Psoas muscle (tissue), 8 donors: Measurements from ENCODE around the gene SRP19. TPM values are rescaled to one million over a fixed set of nuclear protein-coding genes. Genes with fewer than 3 reads are reported as not detected.

Experiments
- ATAC-seq, 4 donors: fragments of 200-7000 bp; cut with Tn5 transposase; one replicate each; pipeline ENCODE4 v1.9.1; 2020; ENCODE audit warnings: moderate library complexity in 3 of 4, mild to moderate bottlenecking in 2 of 4
- DNase-seq, 2 donors: peaks; one replicate each; pipeline ENCODE4 v3.0.0-alpha.2; 2020
- H3K27ac ChIP-seq: fragments of 200-600 bp; one replicate; pipeline ENCODE4 v1.8.0; 2022
- H3K27me3 ChIP-seq, 3 donors: fragments of 200-600 bp in 1 of 3; one replicate each; pipeline versions ENCODE4 v1.6.1 to v1.8.0; 2013 to 2022; ENCODE audit warnings: low read length in 2 of 3, mild to moderate bottlenecking in 2 of 3, moderate library complexity in 1 of 3; ENCODE audit not compliant: insufficient read depth in 3 of 3
- H3K36me3 ChIP-seq, 2 donors: fragments of 200-600 bp in 1 of 2; one replicate each; pipeline versions ENCODE4 v1.6.1 to v1.8.0; 2013 to 2022; ENCODE audit warnings: low read depth in 1 of 2, mild to moderate bottlenecking in 1 of 2, moderate library complexity in 1 of 2; ENCODE audit not compliant: insufficient read depth in 1 of 2
- H3K4me1 ChIP-seq: fragments of 200-600 bp; one replicate; pipeline ENCODE4 v1.8.0; 2022
- H3K4me3 ChIP-seq: fragments of 200-600 bp; one replicate; pipeline ENCODE4 v1.8.0; 2022; ENCODE audit warnings: mild to moderate bottlenecking
- H3K9me3 ChIP-seq: fragments of 200-600 bp; one replicate; pipeline ENCODE4 v1.8.0; 2022
- WGBS, 3 donors: extraction: QIAGEN DNeasy Blood & Tissue Kit; methylation state at CpG; one replicate each; pipeline versions ENCODE4 v1.1.6 to v1.1.7; 2013; 5-methylcytosine and 5-hydroxymethylcytosine counted together
- intact Hi-C, 2 donors: fragments of 100-400 bp; cut with DNase I; formaldehyde crosslinking; loops; one replicate each; pipeline versions ENCODE4 v1.11.0 to v1.14.2; 2022
- polyA plus RNA-seq, 3 donors: library from polyadenylated mRNA; stranded (reverse); fragments of 200-250 nt; gene quantifications; one replicate each; pipeline ENCODE4 v1.2.3, GENCODE V29; 2013
- total RNA-seq, 4 donors: library from RNA; stranded (reverse); fragmentation: NEBNext Ultra II Directional in 2 of 4; extraction: Animal tissue kit (Norgen Biotek cat#: 25700) in 2 of 4; gene quantifications; one replicate each; pipeline versions ENCODE4 v1.2.1 to v1.2.4, GENCODE V29; 2021 to 2023
- TF ChIP-seq, protein P1 (sequence below): fragments of 200-600 bp; IDR thresholded peaks from one replicate; pipeline ENCODE4 v1.8.0; 2022; ENCODE audit warnings: antibody characterized with exemption
- donor health status: healthy with polysubstance abuse.
- donor health status: DM: no; HTN: no; CAD: no; lungs with moderate emphysema.
- donor health status: Bipolar disorder and iron deficiency.
- donor health status: healthy.
- donor health status: DM: yes; HTN: yes; CAD: no.
- donor health status: DM: no; HTN: no; CAD: no.
- donor health status: DM: no; HTN: no; CAD: no.
- donor health status: DM: yes; HTN: yes; CAD: no.

SRP19 gene
- total and polyA plus RNA-seq, 7 donors = 32.9 to 98.1 (median 44.5) TPM

DNA sequence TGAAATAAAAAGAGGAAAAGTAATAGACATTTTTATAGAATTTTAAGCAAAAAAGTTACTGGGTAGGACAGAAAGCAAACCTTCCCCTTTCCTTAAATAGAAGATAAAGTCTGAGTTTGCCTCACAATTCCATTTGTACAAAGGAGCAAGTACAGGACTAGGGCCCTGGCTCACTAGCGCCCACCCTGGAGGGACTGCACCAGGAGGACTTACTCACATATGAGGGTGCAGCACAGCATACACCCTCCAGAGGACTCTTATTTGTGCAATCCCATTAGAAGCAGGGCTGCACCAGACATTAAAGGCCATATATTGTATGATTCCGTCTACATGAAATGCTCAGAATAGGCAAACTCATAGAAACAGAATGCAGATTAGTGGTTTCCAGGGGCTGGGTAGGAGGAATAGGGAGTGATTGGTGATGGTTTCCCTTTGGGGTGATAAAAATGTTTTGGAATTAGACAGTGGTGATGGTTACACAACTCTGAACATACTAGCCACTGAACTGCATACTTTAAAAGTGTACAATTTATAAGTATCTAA lies 56.4 kb downstream of the SRP19 start:
- 92 to 98% (median 98%) methylated on average over 2 of the region's 2 CpGs for WGBS, 3 donors
- ATAC-seq (no peak), DNase-seq (no peak)
- Histone ChIP-seq H3K27me3 (no peaks in the 10 kb centered on the region), H3K4me3 (no peak overlapping the region), H3K4me1 (peaks cover 61% of the 10 kb centered on the region), H3K9me3 (no peaks in the 10 kb centered on the region), H3K36me3 (peaks cover 9 to 50% of the 10 kb centered on the region in 2 donors), H3K27ac (no peak overlapping the region)
- intact Hi-C loops = loop anchor here in 1 of 2 donors (5.0 kb wide), 1 partner anchor 55 kb away; the partner anchor contains the start of gene SRP19
- TF ChIP-seq, protein P1, sequence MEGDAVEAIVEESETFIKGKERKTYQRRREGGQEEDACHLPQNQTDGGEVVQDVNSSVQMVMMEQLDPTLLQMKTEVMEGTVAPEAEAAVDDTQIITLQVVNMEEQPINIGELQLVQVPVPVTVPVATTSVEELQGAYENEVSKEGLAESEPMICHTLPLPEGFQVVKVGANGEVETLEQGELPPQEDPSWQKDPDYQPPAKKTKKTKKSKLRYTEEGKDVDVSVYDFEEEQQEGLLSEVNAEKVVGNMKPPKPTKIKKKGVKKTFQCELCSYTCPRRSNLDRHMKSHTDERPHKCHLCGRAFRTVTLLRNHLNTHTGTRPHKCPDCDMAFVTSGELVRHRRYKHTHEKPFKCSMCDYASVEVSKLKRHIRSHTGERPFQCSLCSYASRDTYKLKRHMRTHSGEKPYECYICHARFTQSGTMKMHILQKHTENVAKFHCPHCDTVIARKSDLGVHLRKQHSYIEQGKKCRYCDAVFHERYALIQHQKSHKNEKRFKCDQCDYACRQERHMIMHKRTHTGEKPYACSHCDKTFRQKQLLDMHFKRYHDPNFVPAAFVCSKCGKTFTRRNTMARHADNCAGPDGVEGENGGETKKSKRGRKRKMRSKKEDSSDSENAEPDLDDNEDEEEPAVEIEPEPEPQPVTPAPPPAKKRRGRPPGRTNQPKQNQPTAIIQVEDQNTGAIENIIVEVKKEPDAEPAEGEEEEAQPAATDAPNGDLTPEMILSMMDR = no peak

DNA sequence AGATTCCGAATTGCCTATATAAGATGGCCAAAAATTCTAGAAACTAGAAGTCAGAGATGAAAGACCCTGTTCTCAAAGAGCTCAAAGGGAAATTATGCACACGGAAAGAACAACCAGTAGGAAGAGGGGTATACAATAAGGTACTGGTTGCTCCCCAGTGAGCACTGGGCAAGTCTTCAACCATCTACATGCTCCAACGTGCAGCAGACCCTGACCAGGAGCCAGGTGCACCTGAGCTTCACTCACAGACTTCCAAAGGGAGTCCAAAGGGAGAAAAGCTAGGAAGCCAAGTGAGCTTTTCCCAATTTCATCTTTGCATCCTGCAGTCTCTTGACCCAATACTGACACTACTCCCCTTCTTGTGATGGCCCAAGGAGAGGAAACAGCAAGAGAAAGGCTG lies 57.0 kb downstream of the SRP19 start:
- Histone ChIP-seq H3K27ac (no peak overlapping the region), H3K27me3 (no peaks in the 10 kb centered on the region), H3K36me3 (peaks cover 9 to 50% of the 10 kb centered on the region in 2 donors), H3K9me3 (no peaks in the 10 kb centered on the region), H3K4me3 (no peak overlapping the region), H3K4me1 (peaks cover 64% of the 10 kb centered on the region)
- TF ChIP-seq, protein P1 = no peak
- 71 to 79% (median 74%) methylated on average over 3 of the region's 3 CpGs for WGBS, 3 donors
- DNase-seq = no peak
- no peak for ATAC-seq
- intact Hi-C loops = loop anchor here in 1 of 2 donors (5.0 kb wide), 1 partner anchor 56 kb away; the partner anchor contains the start of gene SRP19

DNA sequence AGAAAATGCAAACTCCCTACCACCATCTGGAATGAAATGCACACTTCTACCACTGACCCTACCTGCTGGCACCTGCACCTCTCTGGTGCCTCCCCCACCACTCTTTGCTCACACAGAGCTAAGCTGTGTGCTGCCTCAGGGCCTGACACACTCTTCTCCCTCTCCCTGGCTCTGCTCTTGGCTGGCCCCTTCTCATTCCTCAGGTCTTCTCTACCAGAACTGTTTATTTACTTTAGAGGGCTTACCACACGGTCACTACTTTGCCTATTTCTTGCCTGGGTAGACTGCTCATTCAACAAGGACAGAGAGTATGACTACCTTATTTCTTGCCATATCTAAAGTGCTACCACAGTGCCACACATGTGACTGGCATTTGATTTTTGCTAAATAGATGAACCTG lies 57.6 kb downstream of the SRP19 start:
- peaks cover 61% of the 10 kb centered on the region for H3K4me1 ChIP-seq

More for the DNA sequence above, 57.6 kb downstream of the SRP19 start:
- H3K27ac ChIP-seq = no peak overlapping the region
- H3K4me3 ChIP-seq = no peak overlapping the region
- DNase-seq (no peak), ATAC-seq (no peak)
- intact Hi-C loops = loop anchor here in 1 of 2 donors (5.0 kb wide), 1 partner anchor 56 kb away; the partner anchor contains the start of gene SRP19
- no peaks in the 10 kb centered on the region for H3K27me3 ChIP-seq
- 64 to 84% (median 77%) methylated on average over 1 of the region's 1 CpG for WGBS, 3 donors
- peaks cover 9 to 50% of the 10 kb centered on the region in 2 donors for H3K36me3 ChIP-seq
- TF ChIP-seq, protein P1 = no peak
- H3K9me3 ChIP-seq = no peaks in the 10 kb centered on the region

Other genes with a start within 250 kb of the SRP19 start
- gene APC, start 123.4 kb upstream of the SRP19 start, total RNA-seq = 10 to 100 TPM; 23.8 to 37.0 (median 29.6) TPM
- gene APC, start 123.4 kb upstream of the SRP19 start, polyA plus RNA-seq = 10 to 100 TPM in 1 of 3 donors, 1 to 10 TPM in 2; 5.2 to 28.6 (median 6.7) TPM
- gene REEP5, start 60.9 kb downstream of the SRP19 start, total RNA-seq = 10 to 100 TPM; 66.1 to 83.6 (median 80.2) TPM
- 10 to 100 TPM; 35.5 to 76.7 (median 46.7) TPM for gene REEP5, start 60.9 kb downstream of the SRP19 start, polyA plus RNA-seq
- 10 to 100 TPM; 20.2 to 41.7 (median 29.9) TPM for gene DCP2, start 115.5 kb downstream of the SRP19 start, total RNA-seq
- 1 to 10 TPM; 4.0 to 8.7 (median 5.1) TPM for gene DCP2, start 115.5 kb downstream of the SRP19 start, polyA plus RNA-seq